ENCODE data around the gene RTP4. TPM values are rescaled to one million over a fixed set of nuclear protein-coding genes. Genes with fewer than 3 reads are reported as not detected.

Gene RTP4
- total and polyA plus RNA-seq, 2 donors from 2014 or later = 5.4 to 8.4 TPM

- TF ChIP-seq, protein P1, sequence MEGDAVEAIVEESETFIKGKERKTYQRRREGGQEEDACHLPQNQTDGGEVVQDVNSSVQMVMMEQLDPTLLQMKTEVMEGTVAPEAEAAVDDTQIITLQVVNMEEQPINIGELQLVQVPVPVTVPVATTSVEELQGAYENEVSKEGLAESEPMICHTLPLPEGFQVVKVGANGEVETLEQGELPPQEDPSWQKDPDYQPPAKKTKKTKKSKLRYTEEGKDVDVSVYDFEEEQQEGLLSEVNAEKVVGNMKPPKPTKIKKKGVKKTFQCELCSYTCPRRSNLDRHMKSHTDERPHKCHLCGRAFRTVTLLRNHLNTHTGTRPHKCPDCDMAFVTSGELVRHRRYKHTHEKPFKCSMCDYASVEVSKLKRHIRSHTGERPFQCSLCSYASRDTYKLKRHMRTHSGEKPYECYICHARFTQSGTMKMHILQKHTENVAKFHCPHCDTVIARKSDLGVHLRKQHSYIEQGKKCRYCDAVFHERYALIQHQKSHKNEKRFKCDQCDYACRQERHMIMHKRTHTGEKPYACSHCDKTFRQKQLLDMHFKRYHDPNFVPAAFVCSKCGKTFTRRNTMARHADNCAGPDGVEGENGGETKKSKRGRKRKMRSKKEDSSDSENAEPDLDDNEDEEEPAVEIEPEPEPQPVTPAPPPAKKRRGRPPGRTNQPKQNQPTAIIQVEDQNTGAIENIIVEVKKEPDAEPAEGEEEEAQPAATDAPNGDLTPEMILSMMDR (IDR thresholded peaks at IDR 0.05; ENCODE audit: borderline replicate concordance, extremely low read depth, insufficient read depth) = no peak
- Histone ChIP-seq H3K9me3 (ENCODE audit: control insufficient read depth in 2 of 3, insufficient read depth in 1 of 3, low read length in 3 of 3) (no peaks in the 10 kb centered on the region), H3K27me3 (ENCODE audit: control insufficient read depth, insufficient read depth, low read length) (no peaks in the 10 kb centered on the region), H3K27ac (ENCODE audit: low read depth in 2 of 2, low read length in 2 of 2) (no peak overlapping the region), H3K4me1 (ENCODE audit: control insufficient read depth in 2 of 3, insufficient read depth in 2 of 3, low read depth in 1 of 3, low read length in 3 of 3) (peaks cover 0 to 5% (median 5%) of the 10 kb centered on the region in 3 donors), H3K9ac (ENCODE audit: low read length in 3 of 3) (no peak overlapping the region), H3K4me3 (ENCODE audit: low read length in 3 of 3) (no peak overlapping the region), H3K36me3 (ENCODE audit: control insufficient read depth in 2 of 3, insufficient read depth in 3 of 3, low read length in 3 of 3) (no peaks in the 10 kb centered on the region)
- intact Hi-C loops (cut with DNase I) = no loop called here
- FAIRE-seq (no peak), DNase-seq (no peak)
Observed at GRCh38 chr3:187321766-187322165, 46.4 kb upstream of the RTP4 start.

DNA sequence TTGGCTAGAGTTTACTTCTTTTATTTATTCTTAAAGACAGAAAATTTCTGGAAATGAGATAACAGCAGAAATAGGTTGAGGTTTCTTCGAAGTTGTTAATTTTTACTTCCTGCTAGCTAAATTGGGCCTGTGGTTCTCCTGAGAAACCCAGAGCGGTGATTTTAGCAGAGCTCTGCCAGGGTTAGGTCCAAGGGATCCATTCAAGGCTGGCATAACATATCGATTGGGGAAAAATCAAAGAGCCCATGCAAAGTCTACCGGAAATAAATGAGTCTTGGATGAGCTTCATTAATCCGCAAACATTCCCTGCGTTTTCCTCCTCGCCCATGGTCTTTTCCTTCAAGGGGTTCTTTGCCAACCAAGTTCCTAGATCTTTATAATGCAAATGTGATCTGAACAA is 45.9 kb upstream of the RTP4 start:
- FAIRE-seq (no peak), DNase-seq (no peak)
- Histone ChIP-seq H3K36me3 (ENCODE audit: control insufficient read depth in 2 of 3, insufficient read depth in 3 of 3, low read length in 3 of 3) (no peaks in the 10 kb centered on the region), H3K9me3 (ENCODE audit: control insufficient read depth in 2 of 3, insufficient read depth in 1 of 3, low read length in 3 of 3) (no peaks in the 10 kb centered on the region), H3K27me3 (ENCODE audit: control insufficient read depth, insufficient read depth, low read length) (no peaks in the 10 kb centered on the region), H3K4me3 (ENCODE audit: low read length in 3 of 3) (no peak overlapping the region), H3K9ac (ENCODE audit: low read length in 3 of 3) (no peak overlapping the region), H3K4me1 (ENCODE audit: control insufficient read depth in 2 of 3, insufficient read depth in 2 of 3, low read depth in 1 of 3, low read length in 3 of 3) (peaks cover 0 to 5% (median 5%) of the 10 kb centered on the region in 3 donors), H3K27ac (ENCODE audit: low read depth in 2 of 2, low read length in 2 of 2) (no peak overlapping the region)
- intact Hi-C loops (cut with DNase I) = no loop called here
- TF ChIP-seq, protein P1 (IDR thresholded peaks at IDR 0.05; ENCODE audit: borderline replicate concordance, extremely low read depth, insufficient read depth) = no peak

GRCh38 chr3:187323091-187323490 is 45.1 kb upstream of the RTP4 start:
- intact Hi-C loops (cut with DNase I) = no loop called here
- FAIRE-seq = no peak

More at GRCh38 chr3:187323091-187323490, 45.1 kb upstream of the RTP4 start:
- Histone ChIP-seq H3K9me3 (ENCODE audit: control insufficient read depth in 2 of 3, insufficient read depth in 1 of 3, low read length in 3 of 3) (no peaks in the 10 kb centered on the region), H3K36me3 (ENCODE audit: control insufficient read depth in 2 of 3, insufficient read depth in 3 of 3, low read length in 3 of 3) (no peaks in the 10 kb centered on the region), H3K27me3 (ENCODE audit: control insufficient read depth, insufficient read depth, low read length) (no peaks in the 10 kb centered on the region), H3K4me1 (ENCODE audit: control insufficient read depth in 2 of 3, insufficient read depth in 2 of 3, low read depth in 1 of 3, low read length in 3 of 3) (peaks cover 0 to 5% (median 5%) of the 10 kb centered on the region in 3 donors), H3K27ac (ENCODE audit: low read depth in 2 of 2, low read length in 2 of 2) (no peak overlapping the region), H3K9ac (ENCODE audit: low read length in 3 of 3) (no peak overlapping the region), H3K4me3 (ENCODE audit: low read length in 3 of 3) (no peak overlapping the region)
- TF ChIP-seq, protein P1 (IDR thresholded peaks at IDR 0.05; ENCODE audit: borderline replicate concordance, extremely low read depth, insufficient read depth) = no peak
- no peak for DNase-seq

Data from kidney (tissue), 14 donors.